WTC11 (cell line): ENCODE measurements around the gene RRAGA. TPM values are rescaled to one million over a fixed set of nuclear protein-coding genes. Genes with fewer than 3 reads are reported as not detected.
A peak's percentile ranks its signal among the peaks of the same experiment; 100 is the strongest.

Source experiments
- ATAC-seq: fragments of 200-7000 bp; cut with Tn5 transposase; 2 replicates; pipeline ENCODE4 v1.10.0; 2021; ENCODE audit warnings: mild to moderate bottlenecking, moderate library complexity
- CTCF ChIA-PET: fragments of 300-600 bp; sonication (Branson Sonifier 250); formaldehyde crosslinking; loops from one replicate; lab custom pipeline; 2021; ENCODE audit warnings: antibody characterized with exemption; lab: Charles Lee
- POLR2A ChIA-PET: fragments of 350-600 bp; sonication (Branson Sonifier 250); formaldehyde crosslinking; loops from one replicate; lab custom pipeline; 2021; ENCODE audit warnings: antibody characterized with exemption; lab: Charles Lee
- DNase-seq: peaks from one replicate; pipeline ENCODE4 v3.0.0; 2021; ENCODE audit warnings: low spot score
- H3K27ac Mint-ChIP-seq: 2 replicates; pipeline ENCODE4 v1.8.0; 2021; ENCODE audit warnings: mixed read lengths
- H3K27me3 Mint-ChIP-seq: 2 replicates; pipeline ENCODE4 v1.8.0; 2021; ENCODE audit warnings: low read depth, mild to moderate bottlenecking, moderate library complexity, mixed read lengths
- H3K36me3 Mint-ChIP-seq: 2 replicates; pipeline ENCODE4 v1.8.0; 2021; ENCODE audit warnings: mixed read lengths
- H3K4me1 Mint-ChIP-seq: 2 replicates; pipeline ENCODE4 v1.8.0; 2022; ENCODE audit warnings: mixed read lengths
- H3K4me3 Mint-ChIP-seq: 2 replicates; pipeline ENCODE4 v1.8.0; 2021; ENCODE audit warnings: mild to moderate bottlenecking, moderate library complexity, mixed read lengths
- H3K9me3 Mint-ChIP-seq: 2 replicates; pipeline ENCODE4 v1.8.0; 2021; ENCODE audit warnings: mixed read lengths
- CTCF ChIP-seq: fragments of 200-600 bp; IDR thresholded peaks from 2 replicates; pipeline ENCODE4 v1.8.0; 2022; ENCODE audit warnings: antibody characterized with exemption
- EMX1 ChIP-seq: fragments of 250-450 bp; sonication (Bioruptor Pico); IDR thresholded peaks from 2 replicates; pipeline ENCODE4 v1.8.0; 2021; ENCODE audit warnings: mild to moderate bottlenecking
- FOXJ3 ChIP-seq: sonication (generic); formaldehyde crosslinking; IDR thresholded peaks from 2 replicates; pipeline ENCODE4 v1.9.0; 2021; ENCODE audit warnings: missing genetic modification reagents, mild to moderate bottlenecking, borderline replicate concordance
- HMGXB4 ChIP-seq: sonication (generic); formaldehyde crosslinking; IDR thresholded peaks from 2 replicates; pipeline ENCODE4 v1.8.1; 2023; ENCODE audit warnings: mild to moderate bottlenecking, moderate library complexity, missing genetic modification reagents
- NR1H2 ChIP-seq: sonication (generic); formaldehyde crosslinking; IDR thresholded peaks from 2 replicates; pipeline ENCODE4 v1.9.0; 2021; ENCODE audit warnings: mild to moderate bottlenecking, moderate library complexity, missing genetic modification reagents
- USF2 ChIP-seq: sonication (generic); formaldehyde crosslinking; IDR thresholded peaks from 2 replicates; pipeline ENCODE4 v1.8.1; 2023; ENCODE audit warnings: mild to moderate bottlenecking, missing genetic modification reagents, moderate library complexity
- ZBTB21 ChIP-seq: sonication (generic); formaldehyde crosslinking; IDR thresholded peaks from 2 replicates; pipeline ENCODE4 v1.8.1; 2023; ENCODE audit warnings: mild to moderate bottlenecking, missing genetic modification reagents, borderline replicate concordance
- ZNF121 ChIP-seq: sonication (generic); formaldehyde crosslinking; IDR thresholded peaks from 2 replicates; pipeline ENCODE4 v1.8.0; 2023; ENCODE audit warnings: missing genetic modification reagents
- ZNF138 ChIP-seq: sonication (generic); formaldehyde crosslinking; conservative IDR thresholded peaks from 2 replicates; pipeline ENCODE4 v1.8.1; 2022; ENCODE audit warnings: mild to moderate bottlenecking, moderate library complexity, missing genetic modification reagents
- ZNF317 ChIP-seq: sonication (generic); formaldehyde crosslinking; IDR thresholded peaks from 2 replicates; pipeline ENCODE4 v1.8.1; 2023; ENCODE audit warnings: low read depth, mild to moderate bottlenecking, moderate library complexity, missing genetic modification reagents, borderline replicate concordance
- ZNF425 ChIP-seq: fragments of 250-450 bp; sonication (Bioruptor Pico); conservative IDR thresholded peaks from 2 replicates; pipeline ENCODE4 v1.9.0; 2021; ENCODE audit warnings: mild to moderate bottlenecking
- ZSCAN18 ChIP-seq: fragments of 250-450 bp; sonication (Bioruptor Pico); IDR thresholded peaks from 2 replicates; pipeline ENCODE4 v2.1.2; 2022; ENCODE audit warnings: mild to moderate bottlenecking, moderate library complexity
- total RNA-seq: library from RNA; stranded (reverse); gene quantifications from 3 replicates; pipeline ENCODE4 v1.2.3, GENCODE V29; 2021

Gene RRAGA
- total RNA-seq, 1 experiment from 2014 or later = 50.1 TPM

GRCh38 chr9:19057033-19057432 lies 7.8 kb downstream of the RRAGA start (continued):
- TF ChIP-seq FOXJ3 (CRISPR knock-in tag) (no peak), ZSCAN18 (CRISPR knock-in tag) (no peak), USF2 (CRISPR knock-in tag) (no peak), NR1H2 (no peak), ZNF425 (no peak)

- Mint-ChIP-seq H3K4me3 (no peak overlapping the region), H3K27me3 (no peaks in the 10 kb centered on the region), H3K27ac (no peak overlapping the region), H3K36me3 (peaks cover 60% of the 10 kb centered on the region), H3K4me1 (no peaks in the 10 kb centered on the region), H3K9me3 (no peaks in the 10 kb centered on the region)
- POLR2A ChIA-PET = no interaction called here
- CTCF ChIA-PET = no interaction called here
- no peak for TF ChIP-seq ZBTB21 (CRISPR knock-in tag)
- TF ChIP-seq ZNF121 (CRISPR knock-in tag) = peak; percentile 64; the same call in 1 of the 2 replicates
- no peak for TF ChIP-seq EMX1 (CRISPR knock-in tag)
- no peak for TF ChIP-seq ZNF317 (CRISPR knock-in tag)
- TF ChIP-seq ZNF425 = no peak
- TF ChIP-seq HMGXB4 (CRISPR knock-in tag) = no peak
- DNase-seq (no peak), ATAC-seq (no peak)
Observed at GRCh38 chr9:19074229-19074628, 25.0 kb downstream of the RRAGA start.

GRCh38 chr9:19074836-19075235 lies 25.6 kb downstream of the RRAGA start:
- POLR2A ChIA-PET = no interaction called here
- Mint-ChIP-seq H3K27ac (no peak overlapping the region), H3K36me3 (peaks cover 61% of the 10 kb centered on the region), H3K4me1 (no peaks in the 10 kb centered on the region), H3K4me3 (no peak overlapping the region), H3K27me3 (no peaks in the 10 kb centered on the region), H3K9me3 (no peaks in the 10 kb centered on the region)
- TF ChIP-seq FOXJ3 (CRISPR knock-in tag) (no peak), ZNF138 (no peak)
- CTCF ChIA-PET = no interaction called here
- DNase-seq (no peak), ATAC-seq (no peak)

- ATAC-seq (peak; percentile 71), DNase-seq (no peak)
- ChIA-PET POLR2A (interaction anchor here (0.7 kb wide), 2 partner anchors 77 to 1628 kb away, joined by 4 read pairs; no protein-coding TSS in a partner anchor), CTCF (interaction anchor here (0.6 to 3.5 kb wide), 12 partner anchors 8 to 379 kb away, joined by 3 to 19 read pairs (median 4); partner anchors contain the start of gene RRAGA)
- Mint-ChIP-seq H3K27me3 (no peaks in the 10 kb centered on the region), H3K36me3 (peaks cover 59% of the 10 kb centered on the region), H3K27ac (no peak overlapping the region), H3K4me1 (no peaks in the 10 kb centered on the region), H3K4me3 (no peak overlapping the region), H3K9me3 (no peaks in the 10 kb centered on the region)
- no peak for TF ChIP-seq USF2 (CRISPR knock-in tag)
- 0 out of 2 replicates have a peak, but pooled peaks have one; percentile 24 for TF ChIP-seq CTCF
Observed at GRCh38 chr9:19085295-19085694, 36.1 kb downstream of the RRAGA start.
